KOPT-K1 (cell line): Measurements from ENCODE around the gene SLC22A1.
"Not testable (repeated sequence)": the region's sequence is repeated elsewhere in the genome, so short reads cannot be mapped to it uniquely, and the experiment has no call there.

ENCODE experiments used
- H3K27ac ChIP-seq: fragments of 200-600 bp; sonication (generic); 2 replicates; pipeline ENCODE4 v1.5.1; 2016; ENCODE audit warnings: antibody characterized with exemption, mild to moderate bottlenecking, low read depth, low read length; ENCODE audit not compliant: poor library complexity, severe bottlenecking
- H3K36me3 ChIP-seq: fragments of 200-600 bp; sonication (generic); 2 replicates; pipeline ENCODE4 v1.5.1; 2017; ENCODE audit warnings: antibody characterized with exemption, mild to moderate bottlenecking, low read length, moderate library complexity; ENCODE audit not compliant: insufficient read depth
- H3K9me3 ChIP-seq: fragments of 200-600 bp; sonication (generic); 2 replicates; pipeline ENCODE4 v1.5.1; 2017; ENCODE audit warnings: antibody characterized with exemption, low read length, mild to moderate bottlenecking; ENCODE audit not compliant: insufficient read depth, poor library complexity, severe bottlenecking

Gene SLC22A1

DNA sequence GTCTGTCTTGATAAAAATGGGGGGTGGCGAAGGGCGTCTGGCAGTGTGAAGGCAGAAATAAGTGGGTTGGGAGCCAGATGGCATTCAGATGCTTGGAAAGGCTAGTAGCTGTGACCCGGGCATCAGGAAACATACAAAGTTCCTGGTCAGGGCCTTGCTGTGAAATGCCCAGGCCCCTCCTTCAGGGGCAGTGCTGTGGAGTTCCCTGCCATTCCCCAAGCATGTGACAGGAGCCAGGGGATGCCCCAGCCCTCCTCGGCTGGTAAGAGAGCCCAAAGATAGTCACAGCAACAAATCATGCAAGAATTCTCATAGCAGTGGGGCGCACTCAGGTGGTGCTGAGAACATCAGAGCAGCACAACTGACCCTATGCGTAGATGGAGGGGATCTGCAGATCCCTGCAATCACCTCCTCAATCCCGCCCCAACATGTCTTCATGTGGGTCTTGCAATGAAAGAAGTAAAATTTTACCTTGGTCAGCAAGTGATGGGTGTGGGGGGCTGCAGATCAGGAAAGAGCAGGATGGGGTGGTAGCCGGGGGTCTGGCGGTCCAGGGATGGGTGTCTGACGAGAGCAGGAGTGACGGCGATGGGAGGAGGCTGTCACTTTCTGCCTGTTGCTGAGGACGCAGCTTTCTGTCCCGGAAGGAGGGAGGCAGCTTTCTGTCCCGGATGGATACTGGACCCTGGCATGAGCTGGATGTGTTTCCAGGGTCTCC, 39.5 kb downstream of the SLC22A1 start:
- H3K9me3 ChIP-seq = no peaks in the 10 kb centered on the region
- H3K36me3 ChIP-seq = no peaks in the 10 kb centered on the region
- H3K27ac ChIP-seq = no peak overlapping the region

DNA sequence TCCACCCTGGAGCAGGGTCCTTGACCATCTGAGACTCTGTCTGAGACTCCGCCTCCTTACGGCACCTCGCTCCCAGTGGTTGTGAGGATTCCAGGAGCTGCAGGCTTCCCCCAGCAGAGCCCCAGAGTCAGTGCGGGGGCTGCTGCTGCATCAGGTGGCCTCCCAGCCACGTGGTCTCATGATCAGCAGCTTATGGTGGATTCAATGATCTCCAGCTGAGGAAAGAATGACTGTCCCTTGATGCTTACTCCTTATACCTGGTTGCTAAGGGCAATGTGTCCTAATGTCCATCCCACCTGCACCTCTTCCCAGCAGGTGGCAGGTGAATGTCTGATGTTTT, 40.0 kb downstream of the SLC22A1 start:
- Histone ChIP-seq H3K27ac (no peak overlapping the region), H3K9me3 (no peaks in the 10 kb centered on the region), H3K36me3 (no peaks in the 10 kb centered on the region)

DNA sequence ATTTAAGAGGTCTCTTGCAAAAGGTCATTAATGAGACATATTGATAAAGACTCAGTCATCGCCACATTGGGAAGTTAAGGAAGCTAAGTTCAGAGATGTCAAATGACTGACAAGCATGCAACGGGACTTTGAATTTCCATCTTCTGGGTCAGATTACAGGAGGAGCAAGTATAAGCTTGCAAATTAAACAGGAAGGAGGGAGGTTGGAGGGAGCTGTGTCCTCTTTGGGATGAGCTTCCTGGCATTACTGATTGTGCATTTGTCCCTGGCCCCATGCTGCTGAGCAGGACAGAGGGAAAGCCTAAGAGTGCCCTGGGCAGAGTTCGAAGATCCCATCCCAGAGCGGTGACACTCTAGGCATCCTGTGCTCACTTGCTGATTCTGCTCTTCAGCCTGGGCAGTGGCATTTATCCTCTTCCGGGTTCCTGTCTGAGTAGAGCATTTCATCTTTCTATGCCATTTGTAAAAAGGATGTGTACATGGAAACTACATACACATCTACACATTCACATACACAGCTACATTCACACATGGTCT, 40.5 kb downstream of the SLC22A1 start:
- H3K9me3 ChIP-seq = no peaks in the 10 kb centered on the region
- H3K27ac ChIP-seq = no peak overlapping the region

DNA sequence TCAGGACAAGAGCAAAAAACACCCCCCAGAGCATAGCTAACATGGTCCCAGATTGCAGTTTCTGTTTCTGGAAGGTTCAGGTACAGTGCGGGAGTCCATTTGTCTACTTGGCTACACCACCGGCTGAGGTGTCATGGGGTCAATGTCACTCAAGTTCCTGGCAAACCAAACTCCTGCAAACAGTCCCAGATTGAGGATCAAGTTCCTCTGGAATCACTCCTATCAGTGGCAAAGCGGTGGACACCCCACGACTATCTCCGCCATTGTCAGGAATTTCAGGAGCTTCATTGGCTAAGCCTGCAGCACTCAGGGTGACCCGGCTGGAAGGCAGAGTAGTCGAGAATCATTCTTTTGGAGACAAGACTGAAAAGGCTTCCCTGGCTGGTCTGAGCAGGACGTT, 41.8 kb downstream of the SLC22A1 start:
- H3K27ac ChIP-seq = no peak overlapping the region

More for the DNA sequence above, 40.5 kb downstream of the SLC22A1 start:
- H3K36me3 ChIP-seq = no peaks in the 10 kb centered on the region

DNA sequence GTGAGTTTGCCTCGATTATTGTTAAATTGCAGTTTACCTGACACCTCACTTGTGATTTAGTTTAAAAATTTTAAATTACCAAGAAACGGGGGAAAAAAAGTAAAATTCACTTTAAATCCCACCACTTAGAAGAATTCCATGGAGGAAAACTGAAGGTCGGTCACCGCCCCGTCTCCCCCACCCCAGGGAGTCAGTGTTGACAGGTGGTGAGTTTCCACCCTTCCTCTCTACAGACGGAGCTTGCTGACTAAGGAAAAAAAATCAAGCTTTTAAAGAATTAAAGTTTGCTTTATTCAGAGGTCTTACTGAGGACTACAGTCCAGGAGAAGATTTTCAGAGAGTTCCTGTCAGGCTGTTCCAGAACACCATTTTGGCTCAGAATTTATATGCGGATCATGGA, 42.3 kb downstream of the SLC22A1 start:
- H3K36me3 ChIP-seq = no peaks in the 10 kb centered on the region
- H3K27ac ChIP-seq = no peak overlapping the region
- no peaks in the 10 kb centered on the region for H3K9me3 ChIP-seq

More for the DNA sequence above, 41.8 kb downstream of the SLC22A1 start:
- no peaks in the 10 kb centered on the region for H3K36me3 ChIP-seq
- no peaks in the 10 kb centered on the region for H3K9me3 ChIP-seq

DNA sequence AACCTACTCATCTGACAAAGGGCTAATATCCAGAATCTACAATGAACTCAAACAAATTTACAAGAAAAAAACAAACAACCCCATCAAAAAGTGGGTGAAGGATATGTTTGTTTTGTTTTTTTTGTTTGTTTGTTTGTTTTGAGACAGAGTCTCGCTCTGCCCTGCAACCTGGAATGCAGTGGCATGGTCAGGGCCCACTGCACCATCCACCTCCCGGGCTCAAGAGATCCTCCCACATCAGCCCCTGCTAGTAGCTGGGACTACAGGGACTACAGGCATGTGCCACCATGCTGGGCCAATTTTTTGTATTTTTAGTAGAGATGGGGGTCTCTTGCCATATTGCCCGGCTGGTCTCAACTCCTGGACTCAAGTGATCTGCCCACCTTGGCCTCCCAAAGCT, 44.3 kb downstream of the SLC22A1 start:
- not testable (repeated sequence) for H3K9me3 ChIP-seq, H3K27ac ChIP-seq, H3K36me3 ChIP-seq

DNA sequence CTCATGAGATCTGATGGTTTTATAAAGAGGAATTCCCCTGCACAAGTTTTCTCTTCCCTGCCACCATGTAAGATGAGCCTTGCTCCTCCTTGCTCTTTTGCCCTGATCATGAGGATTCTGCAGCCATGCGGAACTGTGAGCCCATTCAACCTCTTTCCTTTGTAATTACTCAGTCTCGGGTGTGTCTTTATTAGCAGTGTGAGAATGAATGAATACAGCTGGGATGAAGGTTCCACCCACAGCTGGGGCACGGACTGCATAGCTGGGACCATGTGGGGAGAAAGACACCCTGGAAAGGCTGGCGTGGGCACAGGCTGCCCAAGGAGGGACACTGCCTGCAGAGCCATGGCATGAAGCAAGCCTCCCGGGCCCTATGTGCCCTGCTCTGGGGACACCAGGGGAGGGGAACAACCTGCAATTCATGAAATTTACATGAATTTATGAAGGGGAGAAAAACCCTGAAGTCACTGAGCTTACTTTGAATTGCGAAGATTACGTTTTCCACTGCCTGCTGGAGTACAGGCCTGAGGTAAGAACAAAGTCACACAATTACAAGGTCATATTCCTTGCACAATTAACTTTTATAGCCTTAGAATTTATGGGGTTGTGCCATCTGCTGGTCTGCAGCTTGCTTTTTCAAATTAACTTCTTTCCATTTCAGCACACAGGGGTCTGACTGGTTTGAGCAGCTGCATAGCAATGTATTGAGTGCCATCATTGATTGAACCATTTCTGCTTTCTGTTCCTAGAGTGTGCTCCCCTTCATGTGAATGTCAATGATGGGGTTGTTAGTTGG, 46.2 kb downstream of the SLC22A1 start:
- Histone ChIP-seq H3K9me3 (no peaks in the 10 kb centered on the region), H3K27ac (no peak overlapping the region), H3K36me3 (no peaks in the 10 kb centered on the region)

DNA sequence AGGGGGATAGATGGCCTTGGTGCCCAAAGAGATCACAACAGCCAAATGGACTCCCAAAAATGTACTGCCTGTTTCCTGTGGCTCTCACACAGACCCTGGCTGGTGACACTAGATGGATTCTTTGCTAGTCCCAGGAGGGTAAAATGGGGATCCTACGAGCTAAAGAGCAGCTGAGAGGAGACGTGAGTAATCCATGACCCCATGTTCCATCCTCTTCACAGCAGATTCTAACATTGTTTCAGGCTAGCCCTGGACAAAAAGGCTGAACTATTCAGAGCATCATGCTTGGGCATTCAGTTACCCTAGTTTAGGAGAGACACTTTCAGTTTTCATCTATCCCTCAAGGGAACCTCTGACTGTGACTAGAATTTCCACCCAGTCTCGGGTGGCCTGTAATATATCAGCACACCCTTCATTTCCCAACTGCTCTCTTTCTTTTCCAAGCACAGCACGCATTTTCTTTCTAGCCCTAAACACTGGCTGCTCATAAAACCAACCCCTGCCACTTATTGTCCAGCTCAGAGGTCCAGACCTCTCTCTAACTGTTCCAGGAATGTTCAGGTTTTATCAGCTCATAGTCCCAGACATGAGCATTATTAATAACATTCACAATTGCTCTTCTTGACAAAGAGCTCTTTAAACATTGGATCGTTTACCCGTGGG, 48.5 kb downstream of the SLC22A1 start:
- H3K27ac ChIP-seq = no peak overlapping the region

DNA sequence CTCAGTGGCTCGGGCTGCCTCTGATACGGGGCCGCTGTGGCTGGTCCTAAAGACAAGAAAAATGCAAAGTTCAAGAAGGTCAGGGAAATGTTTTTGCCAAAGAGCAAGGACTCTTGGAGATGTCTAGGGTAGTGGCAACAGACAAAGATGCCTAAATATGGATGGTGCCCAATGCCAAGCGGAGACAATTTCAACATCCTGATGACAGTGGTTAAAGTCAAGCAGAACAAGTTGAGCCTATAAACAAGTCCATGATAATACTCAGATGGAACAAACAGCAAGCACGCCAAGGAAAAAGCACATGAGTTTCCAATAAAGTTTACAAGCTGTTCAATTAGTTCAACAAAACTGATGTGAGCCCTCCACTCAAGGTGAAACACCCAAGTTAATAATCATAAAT, 51.1 kb downstream of the SLC22A1 start:
- H3K36me3 ChIP-seq = no peaks in the 10 kb centered on the region
- no peak overlapping the region for H3K27ac ChIP-seq
- no peaks in the 10 kb centered on the region for H3K9me3 ChIP-seq

More for the DNA sequence above, 48.5 kb downstream of the SLC22A1 start:
- no peaks in the 10 kb centered on the region for H3K9me3 ChIP-seq
- H3K36me3 ChIP-seq = no peaks in the 10 kb centered on the region

DNA sequence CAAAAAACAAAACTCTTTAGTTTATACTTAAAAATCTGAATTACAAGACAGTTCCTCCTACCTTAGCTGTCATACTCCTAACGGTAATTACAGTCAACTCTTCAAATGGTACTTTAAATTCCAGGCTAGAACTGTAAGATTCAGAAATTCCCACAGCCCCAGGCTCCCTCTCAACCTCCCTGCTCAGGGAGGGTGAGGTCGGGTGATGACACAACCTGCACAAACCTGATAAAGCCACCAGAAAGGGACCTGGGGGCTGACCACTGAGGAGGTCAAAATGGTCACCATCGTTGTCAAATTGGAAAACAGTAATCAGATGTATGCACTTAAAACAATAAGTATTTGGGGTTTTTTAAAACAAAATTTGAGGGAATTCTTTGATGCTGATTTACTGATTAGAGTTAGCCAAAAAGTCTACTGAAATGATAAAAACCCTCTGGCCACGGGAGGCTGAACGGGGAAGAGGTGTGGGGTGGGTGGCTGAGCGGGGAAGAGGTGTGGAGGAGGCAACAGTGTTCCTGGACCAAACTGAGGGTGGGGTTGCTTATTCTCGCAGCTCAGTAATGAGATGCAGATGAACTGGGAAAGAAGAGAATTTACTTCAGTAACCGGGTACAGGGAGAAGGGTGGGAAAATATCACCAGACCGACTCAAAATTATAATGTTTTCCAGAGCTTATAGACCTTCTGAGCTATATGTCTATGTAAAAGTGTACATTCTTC, 52.4 kb downstream of the SLC22A1 start:
- Histone ChIP-seq H3K27ac (no peak overlapping the region), H3K9me3 (no peaks in the 10 kb centered on the region), H3K36me3 (no peaks in the 10 kb centered on the region)

DNA sequence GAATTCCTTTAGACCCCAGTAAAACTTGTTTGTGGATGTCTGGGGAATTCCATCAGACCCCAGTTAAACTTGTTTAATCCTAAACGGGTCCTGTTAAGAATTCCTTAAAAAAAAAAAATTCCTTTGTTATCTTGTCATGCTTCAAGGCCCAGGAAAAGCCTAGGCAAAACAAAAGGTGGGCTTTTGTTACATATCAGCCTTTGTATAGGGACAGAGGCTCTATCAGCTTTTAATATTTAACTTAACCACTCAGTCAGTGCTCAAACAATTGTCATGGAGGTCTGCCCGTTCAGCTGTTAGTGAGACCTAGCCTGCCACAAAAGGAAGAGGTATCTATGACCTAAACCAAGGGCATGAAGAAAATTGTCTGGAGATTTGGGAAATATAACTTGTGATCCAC, 53.1 kb downstream of the SLC22A1 start:
- no peaks in the 10 kb centered on the region for H3K36me3 ChIP-seq
- no peaks in the 10 kb centered on the region for H3K9me3 ChIP-seq
- no peak overlapping the region for H3K27ac ChIP-seq

DNA sequence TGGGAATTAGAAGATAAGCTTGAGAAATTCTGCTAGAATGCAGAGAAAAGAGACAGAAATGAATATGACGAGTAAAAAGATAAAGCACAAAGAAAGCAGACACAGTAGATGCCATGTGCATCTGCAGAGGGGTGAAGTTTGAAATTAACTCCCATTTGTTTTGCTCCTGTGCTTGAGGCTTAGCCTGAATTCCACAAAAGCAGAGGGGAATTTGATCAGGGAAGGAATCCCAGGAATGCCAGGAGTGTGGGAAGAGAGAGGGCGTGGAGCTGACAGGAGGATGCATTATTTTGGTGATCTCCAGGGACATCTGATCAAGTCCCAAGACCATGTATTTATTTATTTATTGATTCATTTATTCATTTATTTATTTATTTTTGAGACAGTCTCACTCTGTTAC, 55.6 kb downstream of the SLC22A1 start:
- Histone ChIP-seq H3K27ac (no peak overlapping the region), H3K9me3 (no peaks in the 10 kb centered on the region)

DNA sequence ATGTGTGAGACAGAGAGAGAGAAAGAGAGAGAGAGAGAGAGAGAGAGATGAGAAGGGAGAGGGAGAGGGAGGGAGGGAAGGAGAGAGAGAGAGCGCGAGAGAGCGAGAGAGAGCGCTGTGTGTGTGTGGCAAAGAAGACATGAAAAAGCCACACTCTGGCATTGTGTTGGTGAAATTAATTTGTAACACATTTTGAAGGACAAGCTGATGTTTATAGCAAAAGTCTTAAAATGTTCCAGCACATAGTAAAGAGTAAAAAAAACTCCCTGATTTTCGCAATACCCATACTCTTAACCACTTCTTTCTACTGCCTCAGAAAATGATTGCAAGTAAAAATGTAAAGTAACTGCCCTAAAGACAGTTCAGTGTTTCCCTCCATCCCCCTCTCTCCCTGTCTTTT, 56.7 kb downstream of the SLC22A1 start:
- Histone ChIP-seq H3K27ac (no peak overlapping the region), H3K9me3 (no peaks in the 10 kb centered on the region), H3K36me3 (no peaks in the 10 kb centered on the region)

More for the DNA sequence above, 55.6 kb downstream of the SLC22A1 start:
- no peaks in the 10 kb centered on the region for H3K36me3 ChIP-seq

DNA sequence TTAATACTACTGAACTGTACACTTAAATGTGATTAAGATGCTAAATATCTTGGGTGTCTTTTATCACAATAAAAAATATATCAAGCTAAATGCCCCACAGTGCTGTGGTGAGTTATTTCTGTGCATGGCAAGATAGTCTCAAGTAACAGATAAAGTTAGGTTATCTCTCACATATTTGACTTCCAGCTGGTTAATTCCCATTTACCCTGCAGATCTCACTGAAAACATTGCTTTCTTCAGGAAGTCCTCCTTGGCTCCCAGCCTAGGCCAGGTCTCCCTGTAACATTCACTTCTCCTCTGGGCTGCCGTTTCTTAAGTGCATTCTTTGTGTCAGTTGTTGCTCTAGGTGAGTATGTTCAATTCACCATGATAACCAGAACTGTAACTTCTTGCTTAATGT, 59.1 kb downstream of the SLC22A1 start:
- H3K9me3 ChIP-seq = no peaks in the 10 kb centered on the region
- no peak overlapping the region for H3K27ac ChIP-seq
- H3K36me3 ChIP-seq = no peaks in the 10 kb centered on the region

DNA sequence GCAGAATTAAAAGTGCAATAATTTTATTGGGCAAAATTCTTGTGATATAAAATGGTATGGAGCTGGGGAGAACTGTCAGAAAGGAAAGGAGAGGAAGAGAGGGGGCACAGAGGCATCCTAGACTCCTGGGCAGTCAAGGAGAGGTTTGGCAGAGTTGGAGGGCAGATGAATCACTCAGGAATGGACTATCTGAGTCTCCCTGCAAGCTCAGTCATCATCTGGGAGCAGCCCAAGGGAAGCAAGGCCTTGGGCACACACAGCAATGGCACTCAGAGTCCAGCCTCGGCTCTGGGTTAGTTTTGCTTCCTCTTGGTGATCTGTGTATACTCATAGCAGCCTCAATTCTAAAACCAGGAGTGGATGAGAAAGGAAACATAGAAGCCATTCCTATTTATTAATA, 67.2 kb downstream of the SLC22A1 start:
- H3K9me3 ChIP-seq = peaks cover 18% of the 10 kb centered on the region
- no peak overlapping the region for H3K27ac ChIP-seq
- H3K36me3 ChIP-seq = no peaks in the 10 kb centered on the region
